ENCODE results near the gene VWF. TPM values are rescaled to one million over a fixed set of nuclear protein-coding genes. Genes with fewer than 3 reads are reported as not detected.

Gene VWF
- total and polyA plus RNA-seq, 2 of the 4 experiments (the other 2 are of a cell fraction): under 0.01 to 0.09 TPM

DNA sequence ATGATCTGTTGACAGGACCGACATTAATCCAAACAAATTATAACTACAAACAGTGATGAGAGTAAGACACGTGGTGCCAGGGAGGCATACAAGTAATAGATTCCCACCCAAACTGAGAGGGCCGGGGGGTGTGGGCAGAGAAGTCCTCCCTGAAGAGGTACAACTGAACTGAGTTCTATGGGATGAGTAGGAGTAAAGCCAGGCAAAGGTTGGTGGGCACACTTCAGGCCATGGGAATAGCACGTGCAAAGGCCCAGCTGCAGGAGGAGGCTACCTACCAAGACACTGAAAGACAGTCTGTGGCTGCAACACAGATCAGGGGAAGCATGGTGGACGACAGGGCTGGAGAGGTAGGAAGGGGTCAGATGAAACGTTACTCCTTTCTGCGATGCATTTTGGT, 22.0 kb upstream of the VWF start:
- Histone ChIP-seq H4K91ac (ENCODE audit: insufficient read depth, low read depth, low read length) (no peak overlapping the region), H2AFZ (replicated peaks; ENCODE audit: low read length, poor library complexity) (peak overlapping the region; percentile 21), H2AK9ac (replicated peaks; ENCODE audit: low read depth, low read length, poor library complexity) (no peak overlapping the region), H2BK15ac (ENCODE audit: low read depth, low read length) (no peak overlapping the region), H3K27ac (ENCODE audit: insufficient read depth, low read length) (no peak overlapping the region), H3K79me1 (ENCODE audit: low read depth in 1 of 2, low read length in 2 of 2) (no peaks in the 10 kb centered on the region), H3K9me3 (ENCODE audit: control insufficient read depth, insufficient read depth, low read length) (no peaks in the 10 kb centered on the region), H3K9me1 (ENCODE audit: insufficient read depth, low read length) (peaks cover 3% of the 10 kb centered on the region), H3K18ac (ENCODE audit: low read depth, low read length) (no peak overlapping the region), H3K56ac (ENCODE audit: extremely low read depth, insufficient read depth, low read length) (no peak overlapping the region), H4K5ac (ENCODE audit: low read depth, low read length) (no peak overlapping the region), H3K4ac (ENCODE audit: low read depth, low read length) (no peak overlapping the region), H3K36me3 (ENCODE audit: control insufficient read depth, insufficient read depth, low read length) (no peaks in the 10 kb centered on the region), H2BK20ac (ENCODE audit: low read depth, low read length) (no peak overlapping the region), H3K4me2 (ENCODE audit: low read depth, low read length) (no peak overlapping the region), H3K27me3 (ENCODE audit: control insufficient read depth, insufficient read depth, low read length) (no peaks in the 10 kb centered on the region), H4K20me1 (ENCODE audit: insufficient read depth, low read length) (no peaks in the 10 kb centered on the region), H2AK5ac (ENCODE audit: low read depth, low read length) (no peak overlapping the region), H3K23ac (ENCODE audit: low read depth, low read length) (no peak overlapping the region), H3K9ac (ENCODE audit: low read depth, low read length) (no peak overlapping the region), H4K8ac (ENCODE audit: low read depth in 2 of 2, low read length in 2 of 2) (no peak overlapping the region), H3K14ac (replicated peaks; ENCODE audit: low read depth, low read length) (peak overlapping the region; percentile 44), H3K4me3 (ENCODE audit: insufficient read depth, low read depth, low read length) (no peak overlapping the region), H2BK5ac (ENCODE audit: low read depth, low read length, poor library complexity, severe bottlenecking) (no peak overlapping the region), H3K4me1 (ENCODE audit: control insufficient read depth, insufficient read depth, low read length) (no peaks in the 10 kb centered on the region), H2BK120ac (ENCODE audit: low read depth, low read length) (no peak overlapping the region)
- CTCF ChIA-PET: no interaction called here
- POLR2A ChIA-PET (ENCODE audit: unreplicated experiment): no interaction called here
- BruUV-seq (replicated peaks): no TSS peak
- no peak for DNase-seq
- in situ Hi-C loops (cut with MboI; ENCODE audit: low sequenced_read_pairs): no loop called here
- ATAC-seq (ENCODE audit: low read depth): no peak
- 100% methylated on average over 2 of the region's 7 CpGs; no CpG with 5 or more reads in 1 of the 2 experiments for WGBS, 2 experiments (ENCODE audit: extremely low coverage in 2 of 2, insufficient read length in 1 of 2)
- dilution Hi-C loops (cut with HindIII; ENCODE audit: low sequenced_read_pairs, unreplicated experiment): no loop called here
- TF ChIP-seq BHLHE40 (IDR thresholded peaks at IDR 0.05; ENCODE audit: low read depth, low read length) (no peak), SMC3 (IDR thresholded peaks at IDR 0.05; ENCODE audit: low read depth, low read length) (no peak), MAZ (IDR thresholded peaks at IDR 0.05; ENCODE audit: borderline replicate concordance, low read depth, low read length) (no peak), RFX5 (IDR thresholded peaks at IDR 0.05; ENCODE audit: low read depth, low read length) (no peak), NFE2L2 (IDR thresholded peaks at IDR 0.05; ENCODE audit: low read depth, low read length) (no peak), RCOR1 (IDR thresholded peaks at IDR 0.05; ENCODE audit: insufficient replicate concordance, low read length) (no peak), CHD1 (IDR thresholded peaks at IDR 0.05; ENCODE audit: low read depth, low read length) (no peak), POLR2A (IDR thresholded peaks at IDR 0.05; ENCODE audit: low read depth, low read length) (no peak), FOS (IDR thresholded peaks at IDR 0.05; ENCODE audit: low read depth, low read length) (no peak), CEBPB (IDR thresholded peaks at IDR 0.05; ENCODE audit: low read depth, low read length) (no peak), RAD21 (IDR thresholded peaks at IDR 0.05; ENCODE audit: low read length) (no peak), MAFK (IDR thresholded peaks at IDR 0.05; ENCODE audit: low read depth, low read length) (no peak), MXI1 (IDR thresholded peaks at IDR 0.05; ENCODE audit: borderline replicate concordance, low read depth, low read length) (no peak)
- TF ChIP-seq, protein P1, sequence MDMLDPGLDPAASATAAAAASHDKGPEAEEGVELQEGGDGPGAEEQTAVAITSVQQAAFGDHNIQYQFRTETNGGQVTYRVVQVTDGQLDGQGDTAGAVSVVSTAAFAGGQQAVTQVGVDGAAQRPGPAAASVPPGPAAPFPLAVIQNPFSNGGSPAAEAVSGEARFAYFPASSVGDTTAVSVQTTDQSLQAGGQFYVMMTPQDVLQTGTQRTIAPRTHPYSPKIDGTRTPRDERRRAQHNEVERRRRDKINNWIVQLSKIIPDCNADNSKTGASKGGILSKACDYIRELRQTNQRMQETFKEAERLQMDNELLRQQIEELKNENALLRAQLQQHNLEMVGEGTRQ (IDR thresholded peaks at IDR 0.05; ENCODE audit: low read depth, low read length): no peak
- TF ChIP-seq, protein P2, sequence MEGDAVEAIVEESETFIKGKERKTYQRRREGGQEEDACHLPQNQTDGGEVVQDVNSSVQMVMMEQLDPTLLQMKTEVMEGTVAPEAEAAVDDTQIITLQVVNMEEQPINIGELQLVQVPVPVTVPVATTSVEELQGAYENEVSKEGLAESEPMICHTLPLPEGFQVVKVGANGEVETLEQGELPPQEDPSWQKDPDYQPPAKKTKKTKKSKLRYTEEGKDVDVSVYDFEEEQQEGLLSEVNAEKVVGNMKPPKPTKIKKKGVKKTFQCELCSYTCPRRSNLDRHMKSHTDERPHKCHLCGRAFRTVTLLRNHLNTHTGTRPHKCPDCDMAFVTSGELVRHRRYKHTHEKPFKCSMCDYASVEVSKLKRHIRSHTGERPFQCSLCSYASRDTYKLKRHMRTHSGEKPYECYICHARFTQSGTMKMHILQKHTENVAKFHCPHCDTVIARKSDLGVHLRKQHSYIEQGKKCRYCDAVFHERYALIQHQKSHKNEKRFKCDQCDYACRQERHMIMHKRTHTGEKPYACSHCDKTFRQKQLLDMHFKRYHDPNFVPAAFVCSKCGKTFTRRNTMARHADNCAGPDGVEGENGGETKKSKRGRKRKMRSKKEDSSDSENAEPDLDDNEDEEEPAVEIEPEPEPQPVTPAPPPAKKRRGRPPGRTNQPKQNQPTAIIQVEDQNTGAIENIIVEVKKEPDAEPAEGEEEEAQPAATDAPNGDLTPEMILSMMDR (conservative IDR thresholded peaks at IDR 0.05; ENCODE audit: low read depth, low read length): no peak
- TF ChIP-seq, protein P3, sequence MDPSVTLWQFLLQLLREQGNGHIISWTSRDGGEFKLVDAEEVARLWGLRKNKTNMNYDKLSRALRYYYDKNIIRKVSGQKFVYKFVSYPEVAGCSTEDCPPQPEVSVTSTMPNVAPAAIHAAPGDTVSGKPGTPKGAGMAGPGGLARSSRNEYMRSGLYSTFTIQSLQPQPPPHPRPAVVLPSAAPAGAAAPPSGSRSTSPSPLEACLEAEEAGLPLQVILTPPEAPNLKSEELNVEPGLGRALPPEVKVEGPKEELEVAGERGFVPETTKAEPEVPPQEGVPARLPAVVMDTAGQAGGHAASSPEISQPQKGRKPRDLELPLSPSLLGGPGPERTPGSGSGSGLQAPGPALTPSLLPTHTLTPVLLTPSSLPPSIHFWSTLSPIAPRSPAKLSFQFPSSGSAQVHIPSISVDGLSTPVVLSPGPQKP (IDR thresholded peaks at IDR 0.05; ENCODE audit: borderline replicate concordance, low read depth, low read length): no peak
- intact Hi-C loops (cut with micrococcal nuclease): no loop called here

Measured in IMR-90 (cell line).